H9 (cell line): ENCODE results near the gene ZNF607. TPM values are rescaled to one million over a fixed set of nuclear protein-coding genes. Genes with fewer than 3 reads are reported as not detected.

Experiments
- DNase-seq: peaks from one replicate; pipeline ENCODE4 v3.0.0-alpha.2; 2017
- H2AFZ ChIP-seq: one replicate; pipeline ENCODE4 v1.6.1; 2013; ENCODE audit warnings: mild to moderate bottlenecking, low read length, control low read depth, moderate library complexity
- H2AK5ac ChIP-seq: 2 replicates; pipeline ENCODE4 v1.6.1; 2013; ENCODE audit warnings: low read length, control low read depth, mixed read lengths; ENCODE audit not compliant: insufficient read length
- H2BK120ac ChIP-seq: one replicate; pipeline ENCODE4 v1.6.1; 2013; ENCODE audit warnings: low read depth, mild to moderate bottlenecking, low read length, control low read depth, inconsistent platforms; ENCODE audit not compliant: poor library complexity, severe bottlenecking
- H2BK12ac ChIP-seq: 2 replicates; pipeline ENCODE4 v1.6.1; 2013; ENCODE audit warnings: low read length, control low read depth, mixed read lengths, low read depth; ENCODE audit not compliant: insufficient read length
- H2BK15ac ChIP-seq: 2 replicates; pipeline ENCODE4 v1.6.1; 2013; ENCODE audit warnings: low read depth, low read length, control low read depth
- H2BK20ac ChIP-seq: one replicate; pipeline ENCODE4 v1.6.1; 2013; ENCODE audit warnings: low read depth, mild to moderate bottlenecking, low read length, control low read depth, inconsistent platforms; ENCODE audit not compliant: poor library complexity, severe bottlenecking
- H2BK5ac ChIP-seq: 2 replicates; pipeline ENCODE4 v1.6.1; 2013; ENCODE audit warnings: low read length, control low read depth, mixed read lengths; ENCODE audit not compliant: insufficient read length
- H3K14ac ChIP-seq: 2 replicates; pipeline ENCODE4 v1.6.1; 2013; ENCODE audit warnings: low read length, control low read depth; ENCODE audit not compliant: insufficient read depth
- H3K18ac ChIP-seq: 2 replicates; pipeline ENCODE4 v1.6.1; 2013; ENCODE audit warnings: low read depth, mild to moderate bottlenecking, mixed read lengths, low read length, control low read depth; ENCODE audit not compliant: insufficient read length
- H3K23ac ChIP-seq: 2 replicates; pipeline ENCODE4 v1.6.1; 2013; ENCODE audit warnings: low read length, control low read depth, mixed read lengths, low read depth; ENCODE audit not compliant: insufficient read length
- H3K23me2 ChIP-seq: 2 replicates; pipeline ENCODE4 v1.6.1; 2013; ENCODE audit warnings: low read depth, mild to moderate bottlenecking, mixed read lengths, low read length, control low read depth; ENCODE audit not compliant: insufficient read length, poor library complexity, severe bottlenecking
- H3K27ac ChIP-seq: 2 replicates; pipeline ENCODE4 v1.5.1; 2013; ENCODE audit warnings: low read length, control low read depth, mixed read lengths, low read depth; ENCODE audit not compliant: insufficient read length
- H3K27me3 ChIP-seq: 2 replicates; pipeline ENCODE4 v1.6.1; 2013; ENCODE audit warnings: low read length, control low read depth, inconsistent platforms; ENCODE audit not compliant: insufficient read depth
- H3K4ac ChIP-seq: 2 replicates; pipeline ENCODE4 v1.6.1; 2013; ENCODE audit warnings: low read depth, mild to moderate bottlenecking, control low read depth, inconsistent platforms, low read length, moderate library complexity
- H3K4me1 ChIP-seq: 2 replicates; pipeline ENCODE4 v1.6.1; 2013; ENCODE audit warnings: low read length, control low read depth, inconsistent platforms; ENCODE audit not compliant: insufficient read depth
- H3K4me2 ChIP-seq: 2 replicates; pipeline ENCODE4 v1.6.1; 2013; ENCODE audit warnings: low read length, control low read depth, mixed read lengths; ENCODE audit not compliant: insufficient read length, insufficient read depth
- H3K56ac ChIP-seq: 2 replicates; pipeline ENCODE4 v1.6.1; 2013; ENCODE audit warnings: low read depth, mild to moderate bottlenecking, mixed read lengths, low read length, control low read depth; ENCODE audit not compliant: insufficient read length
- H3K79me1 ChIP-seq: 2 replicates; pipeline ENCODE4 v1.6.1; 2013; ENCODE audit warnings: low read depth, mild to moderate bottlenecking, moderate library complexity, low read length, control low read depth, inconsistent platforms; ENCODE audit not compliant: insufficient read depth, poor library complexity, severe bottlenecking
- H3K79me2 ChIP-seq: 2 replicates; pipeline ENCODE4 v1.6.1; 2013; ENCODE audit warnings: low read length, control low read depth, inconsistent platforms; ENCODE audit not compliant: insufficient read depth
- H3K9ac ChIP-seq: 2 replicates; pipeline ENCODE4 v1.6.1; 2013; ENCODE audit warnings: low read length, control low read depth, mixed read lengths; ENCODE audit not compliant: insufficient read length; ENCODE audit errors: extremely low read depth
- H3K9me3 ChIP-seq: one replicate; pipeline ENCODE4 v1.6.1; 2013; ENCODE audit warnings: low read depth, low read length, inconsistent platforms; ENCODE audit not compliant: control insufficient read depth
- H3T11ph ChIP-seq: one replicate; pipeline ENCODE4 v1.6.1; 2013; ENCODE audit warnings: mild to moderate bottlenecking, low read length, control low read depth, inconsistent platforms
- H4K20me1 ChIP-seq: one replicate; pipeline ENCODE4 v1.6.1; 2013; ENCODE audit not compliant: control insufficient read depth, insufficient read length, insufficient read depth
- H4K5ac ChIP-seq: 2 replicates; pipeline ENCODE4 v1.6.1; 2013; ENCODE audit warnings: low read depth, mild to moderate bottlenecking, mixed read lengths, low read length, control low read depth; ENCODE audit not compliant: insufficient read length
- H4K8ac ChIP-seq: replicated peaks from 2 replicates; pipeline ENCODE4 v1.6.1; 2013; ENCODE audit warnings: low read length, control low read depth, mixed read lengths, low read depth; ENCODE audit not compliant: insufficient read length
- H4K91ac ChIP-seq: 2 replicates; pipeline ENCODE4 v1.6.1; 2013; ENCODE audit warnings: low read depth, mild to moderate bottlenecking, moderate library complexity, mixed read lengths, low read length, control low read depth; ENCODE audit not compliant: insufficient read length
- H3K27ac Mint-ChIP-seq, 3 experiments: 2 replicates in 2 of 3; 3 replicates in 1 of 3; pipeline ENCODE4 v1.8.0; 2020 to 2021; ENCODE audit warnings: mixed read lengths in 3 of 3, mild to moderate bottlenecking in 1 of 3, moderate library complexity in 1 of 3
- H3K27me3 Mint-ChIP-seq: 2 replicates; pipeline ENCODE4 v1.8.0; 2021; ENCODE audit warnings: low read depth, mild to moderate bottlenecking, moderate library complexity, mixed read lengths
- H3K36me3 Mint-ChIP-seq, 3 experiments: 2 replicates in 2 of 3; 3 replicates in 1 of 3; pipeline ENCODE4 v1.8.0; 2020 to 2021; ENCODE audit warnings: low read depth in 3 of 3, mixed read lengths in 3 of 3; ENCODE audit not compliant: insufficient read depth in 1 of 3
- H3K4me1 Mint-ChIP-seq, 2 experiments: 2 replicates each; pipeline ENCODE4 v1.8.0; 2020; ENCODE audit warnings: mixed read lengths in 2 of 2
- H3K4me3 Mint-ChIP-seq, 2 experiments: 2 replicates in 1 of 2; 3 replicates in 1 of 2; pipeline ENCODE4 v1.8.0; 2020 to 2021; ENCODE audit warnings: mild to moderate bottlenecking in 2 of 2, mixed read lengths in 2 of 2, moderate library complexity in 1 of 2
- H3K9me3 Mint-ChIP-seq, 2 experiments: 2 replicates in 1 of 2; 3 replicates in 1 of 2; pipeline ENCODE4 v1.8.0; 2020; ENCODE audit warnings: mild to moderate bottlenecking in 2 of 2, mixed read lengths in 2 of 2, moderate library complexity in 1 of 2
- CTCF ChIP-seq: fragments of 200-600 bp; sonication (generic); conservative IDR thresholded peaks from 3 replicates; pipeline ENCODE4 v1.8.0; 2021; ENCODE audit warnings: antibody characterized with exemption, mild to moderate bottlenecking
- WGBS: extraction: QIAGEN DNeasy Blood & Tissue Kit; methylation state at CpG from one replicate; pipeline ENCODE4 v1.1.7; 2013; ENCODE audit warnings: missing lambda C conversion rate, low lambda C conversion rate, mixed read lengths; ENCODE audit not compliant: insufficient read length; ENCODE audit errors: extremely low coverage; 5-methylcytosine and 5-hydroxymethylcytosine counted together
- total RNA-seq: library from RNA; stranded (reverse); gene quantifications from 2 replicates; pipeline ENCODE4 v1.2.1, GENCODE V29; 2021

The ZNF607 gene
- total RNA-seq, 1 experiment from 2014 or later, result 27.5 TPM

- Histone ChIP-seq H2BK15ac (no peak overlapping the region), H3K23me2 (no peaks in the 10 kb centered on the region), H4K20me1 (no peaks in the 10 kb centered on the region), H4K8ac (no peak overlapping the region), H2BK12ac (no peak overlapping the region), H3K23ac (no peak overlapping the region), H3K9me3 (peaks cover 20% of the 10 kb centered on the region), H3K4me1 (no peaks in the 10 kb centered on the region), H4K5ac (no peak overlapping the region), H2AK5ac (no peak overlapping the region), H3K79me1 (no peaks in the 10 kb centered on the region), H3K4ac (no peak overlapping the region), H3K79me2 (no peaks in the 10 kb centered on the region), H3K4me2 (no peak overlapping the region), H3K14ac (no peak overlapping the region), H2AFZ (no peak overlapping the region), H3T11ph (no peak overlapping the region), H3K56ac (no peak overlapping the region), H2BK5ac (no peak overlapping the region), H2BK20ac (no peak overlapping the region), H3K9ac (no peak overlapping the region), H2BK120ac (no peak overlapping the region), H3K18ac (no peak overlapping the region), H4K91ac (no peak overlapping the region), H3K27ac (no peak overlapping the region), H3K27me3 (no peaks in the 10 kb centered on the region)
- WGBS, result no CpG with 5 or more reads among the region's 5 CpGs
- Mint-ChIP-seq H3K27me3 (no peaks in the 10 kb centered on the region; the same call in 1 of the 2 replicates), H3K36me3 (peaks cover 60 to 70% (median 68%) of the 10 kb centered on the region in 3 experiments), H3K4me1 (no peaks in the 10 kb centered on the region), H3K9me3 (peaks cover 60 to 65% of the 10 kb centered on the region in 2 experiments), H3K4me3 (no peak overlapping the region), H3K27ac (no peak overlapping the region)
- no peak for TF ChIP-seq CTCF
- DNase-seq, result no peak
Measured at GRCh38 chr19:37738371-37738770, 18.8 kb upstream of the ZNF607 start.
